ENCODE results near the gene PTPRG.

PTPRG gene

DNA sequence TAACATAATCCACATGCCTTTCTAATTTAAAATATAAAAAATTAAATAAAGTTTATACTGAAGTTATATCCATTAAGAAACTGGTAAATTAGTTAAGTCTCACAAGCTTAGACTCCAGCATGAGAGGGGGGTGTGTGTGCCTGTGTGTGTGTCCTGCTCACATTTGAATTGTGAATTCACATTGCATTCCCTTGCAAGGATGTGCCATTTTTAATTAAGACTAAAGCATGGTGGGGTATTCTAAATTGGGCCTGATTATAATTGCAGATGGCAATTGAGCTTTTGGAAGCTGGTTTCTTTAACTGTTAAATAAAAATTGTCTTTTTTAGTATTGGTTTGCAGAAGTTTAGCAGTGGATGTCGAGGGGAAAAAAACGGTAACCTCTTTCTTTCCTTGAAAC lies 56.9 kb downstream of the PTPRG start:
- no peak for DNase-seq (ENCODE audit: low read depth in 2 of 2)

GRCh38 chr3:61618871-61619270 lies 57.5 kb downstream of the PTPRG start:
- DNase-seq (ENCODE audit: low read depth in 2 of 2) = no peak

- DNase-seq (ENCODE audit: low read depth in 2 of 2) = no peak
These were observed 58.7 kb downstream of the PTPRG start for GRCh38 chr3:61620073-61620472.

GRCh38 chr3:61624300-61624699 lies 62.9 kb downstream of the PTPRG start:
- DNase-seq (ENCODE audit: low read depth in 2 of 2) = no peak

DNA sequence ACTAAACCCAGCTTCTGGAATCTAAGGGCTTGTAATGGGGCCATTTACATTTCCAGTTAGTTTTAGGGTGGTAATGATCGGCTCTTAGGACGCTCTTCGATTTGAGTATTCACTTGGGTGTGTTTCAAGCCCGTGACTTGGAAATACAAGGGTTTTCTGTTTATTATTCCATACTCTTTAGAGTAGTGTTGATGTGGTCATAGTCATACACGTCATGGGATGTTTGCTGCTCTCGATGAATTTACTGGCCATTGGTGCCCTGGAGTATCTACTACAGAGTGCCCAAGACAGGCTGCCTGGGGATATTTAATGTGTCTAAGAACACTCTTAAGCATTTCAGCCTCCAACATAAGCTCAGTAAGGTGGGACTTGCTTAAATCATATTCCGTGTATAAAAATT lies 64.1 kb downstream of the PTPRG start:
- DNase-seq (ENCODE audit: low read depth in 2 of 2) = no peak

DNA sequence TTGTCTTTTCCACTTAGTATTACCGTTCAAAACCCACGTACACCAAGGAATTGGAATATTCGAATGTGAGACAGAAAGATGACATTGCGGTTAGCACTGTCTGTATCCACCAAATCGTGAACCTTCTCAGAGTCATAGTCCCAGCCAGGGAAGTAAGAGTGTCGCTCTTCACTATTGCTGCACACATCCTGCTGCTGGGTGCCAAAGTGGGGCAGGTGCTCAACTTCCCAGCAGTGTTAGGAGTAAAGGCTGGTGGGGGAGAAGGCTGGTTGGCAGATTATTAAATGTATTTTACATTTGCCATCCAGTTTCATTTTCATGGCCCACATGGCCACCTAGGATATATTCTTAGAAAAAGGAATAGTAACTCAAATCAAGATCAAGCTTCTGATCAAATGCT lies 65.1 kb downstream of the PTPRG start:
- DNase-seq (ENCODE audit: low read depth in 2 of 2) = no peak

- DNase-seq (ENCODE audit: low read depth in 2 of 2) = no peak
These were observed 66.4 kb downstream of the PTPRG start for GRCh38 chr3:61627768-61628185.

DNA sequence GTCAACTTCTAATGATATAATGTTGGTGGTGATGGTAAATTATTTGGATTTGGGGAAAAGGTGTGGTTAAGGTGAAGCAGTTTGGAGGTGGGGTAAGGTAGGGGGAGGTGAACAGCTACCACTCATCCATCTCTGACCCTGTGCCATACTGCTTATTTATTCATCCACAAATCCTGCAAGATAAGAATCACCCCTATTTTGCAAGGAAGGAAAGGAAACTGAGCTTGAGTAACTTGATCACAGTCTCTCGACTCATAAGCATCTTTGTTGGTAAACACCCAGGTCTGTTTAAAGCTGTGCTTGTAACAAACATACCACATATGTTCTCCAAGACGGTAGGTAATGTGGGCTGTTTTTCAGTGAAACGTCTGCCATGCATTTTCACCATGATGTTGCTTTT lies 67.3 kb downstream of the PTPRG start:
- DNase-seq (ENCODE audit: low read depth in 2 of 2) = no peak

DNA sequence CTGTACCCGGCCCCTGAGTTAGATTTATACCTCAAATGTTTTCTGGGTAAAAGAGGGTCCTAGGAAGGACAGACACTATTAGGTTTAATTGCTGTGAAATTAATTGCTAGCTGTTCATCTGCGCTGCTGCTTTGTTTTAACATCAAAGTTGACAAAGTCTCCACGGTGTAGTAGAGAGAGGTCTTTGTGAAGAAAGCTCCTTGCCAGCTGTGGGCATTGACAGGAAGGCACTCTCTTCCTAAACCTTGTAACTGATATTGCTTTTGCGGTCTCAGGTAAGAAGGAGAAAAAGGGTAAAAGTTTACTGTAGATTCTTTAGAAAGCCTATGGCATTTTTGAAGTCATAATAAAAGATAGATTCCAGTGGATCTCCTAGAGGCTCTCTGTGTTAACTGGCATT lies 68.1 kb downstream of the PTPRG start:
- DNase-seq (ENCODE audit: low read depth in 2 of 2) = no peak

- no peak for DNase-seq (ENCODE audit: low read depth in 2 of 2)
These were observed 69.9 kb downstream of the PTPRG start for GRCh38 chr3:61631108-61631769.

DNA sequence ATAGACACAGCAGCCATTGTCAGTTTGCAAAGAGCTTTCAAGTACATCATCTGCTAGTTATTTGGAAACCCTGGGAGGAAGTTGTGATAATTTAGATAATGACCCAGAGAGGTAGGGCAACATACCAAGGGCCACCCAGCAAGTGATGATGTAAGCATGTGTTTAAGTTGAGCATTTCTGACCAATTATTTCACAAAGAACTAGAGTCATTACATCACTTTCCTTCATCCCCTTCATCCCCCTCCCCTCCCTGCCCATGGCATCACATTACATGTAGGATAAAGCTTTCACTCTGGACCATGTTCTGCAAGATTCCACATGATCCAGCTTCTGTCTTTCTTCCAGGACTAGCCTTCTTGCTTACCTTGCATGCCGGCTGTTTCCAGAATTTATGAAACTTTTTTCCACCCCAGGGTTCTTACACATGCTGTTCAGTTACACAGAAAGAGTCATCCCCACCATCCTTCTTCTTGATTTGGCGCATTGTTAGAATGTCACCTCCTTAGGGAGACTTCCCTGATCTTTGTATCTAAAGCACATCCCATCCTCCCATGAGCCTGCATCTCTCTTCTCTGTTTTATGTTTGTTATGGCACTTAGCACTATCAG lies 71.3 kb downstream of the PTPRG start:
- no peak for DNase-seq (ENCODE audit: low read depth in 2 of 2)

DNA sequence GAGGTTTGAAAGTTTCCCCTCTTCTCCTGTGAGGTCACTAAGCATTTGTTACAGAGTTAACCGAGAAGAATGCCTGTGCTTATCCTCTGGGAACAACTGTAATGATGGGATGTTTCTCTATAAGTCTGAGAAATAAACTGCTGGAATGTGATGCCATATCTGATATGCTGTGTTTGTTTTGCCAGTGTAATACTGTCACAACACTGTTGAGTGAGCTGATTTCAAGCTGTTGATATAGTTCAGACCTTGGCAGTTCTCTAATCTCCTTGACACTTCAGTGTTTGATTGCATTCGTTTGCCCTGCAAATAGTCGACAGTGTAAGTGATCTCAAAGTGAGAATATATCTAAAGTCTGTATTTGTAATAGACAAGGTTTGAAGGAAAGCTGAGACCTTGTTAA lies 73.3 kb downstream of the PTPRG start:
- no peak for DNase-seq (ENCODE audit: low read depth in 2 of 2)

DNA sequence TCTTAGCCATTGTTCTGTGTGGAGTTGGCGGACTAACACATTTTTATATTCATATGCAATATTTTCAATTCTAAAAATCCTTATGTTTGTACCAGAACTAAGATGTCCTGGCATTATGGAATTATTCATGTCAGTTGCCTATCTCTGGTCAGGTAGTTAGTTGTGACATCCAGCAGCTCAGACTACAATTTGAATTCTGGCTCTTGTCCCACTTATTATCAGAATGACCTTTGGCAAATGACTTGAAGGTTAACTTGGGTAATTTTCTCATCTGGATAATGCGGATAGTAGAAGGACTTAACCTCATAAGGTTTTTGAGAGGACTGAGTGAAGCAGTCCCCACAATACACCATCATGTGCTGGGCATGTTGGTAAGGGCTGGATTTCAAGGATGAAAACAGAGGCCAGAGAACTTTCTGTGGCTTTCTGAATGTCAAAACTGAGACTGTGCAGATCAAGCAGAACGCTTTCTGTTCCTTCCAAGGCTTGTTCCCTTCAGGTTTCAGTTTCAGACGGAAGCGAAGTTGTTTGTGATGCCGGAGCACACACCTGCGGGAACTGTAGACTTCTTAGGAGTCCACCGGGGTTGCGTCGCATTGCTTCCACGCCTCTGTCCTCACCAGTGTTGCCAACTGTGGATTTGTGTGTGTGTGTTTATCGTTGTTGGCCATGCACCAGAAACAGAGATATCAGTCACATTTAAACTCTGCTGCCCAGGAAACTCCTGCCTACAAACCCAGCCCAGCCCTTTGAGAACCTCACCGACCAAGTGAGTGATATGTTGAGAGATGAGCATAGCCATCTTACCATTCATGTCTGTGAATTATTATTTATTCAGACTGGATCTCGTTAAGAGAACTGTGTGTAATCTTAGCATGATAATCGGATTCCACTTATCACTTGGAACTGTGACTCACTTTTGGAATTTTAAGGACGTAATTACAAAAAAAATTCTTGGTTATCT lies 76.0 kb downstream of the PTPRG start:
- DNase-seq (ENCODE audit: low read depth in 2 of 2) = no peak

- no peak for DNase-seq (ENCODE audit: low read depth in 2 of 2)
These were observed 77.4 kb downstream of the PTPRG start for GRCh38 chr3:61638741-61639140.

- DNase-seq (ENCODE audit: low read depth in 2 of 2) = no peak
These were observed 78.6 kb downstream of the PTPRG start for GRCh38 chr3:61639991-61640390.

GRCh38 chr3:61645148-61645547 lies 83.8 kb downstream of the PTPRG start:
- DNase-seq (ENCODE audit: low read depth in 2 of 2) = no peak

DNA sequence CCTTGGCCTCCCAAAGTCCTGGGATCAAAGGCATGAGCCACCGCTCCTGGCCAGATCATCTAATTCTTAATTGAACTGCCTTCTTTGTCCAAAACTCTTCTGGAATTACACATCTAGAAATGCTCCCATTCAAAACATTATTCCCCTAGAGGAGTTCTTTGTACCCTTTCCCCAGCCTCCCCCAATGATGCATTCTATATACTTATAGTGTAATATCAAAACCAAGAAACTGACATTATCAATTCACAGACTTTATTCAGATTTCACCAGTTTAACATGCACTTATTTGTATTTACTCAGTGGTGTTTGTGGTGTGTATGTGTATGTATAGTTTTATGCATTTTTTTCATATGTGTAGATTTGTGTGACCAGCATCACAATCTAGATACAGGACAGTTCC lies 85.0 kb downstream of the PTPRG start:
- no peak for DNase-seq (ENCODE audit: low read depth in 2 of 2)

DNA sequence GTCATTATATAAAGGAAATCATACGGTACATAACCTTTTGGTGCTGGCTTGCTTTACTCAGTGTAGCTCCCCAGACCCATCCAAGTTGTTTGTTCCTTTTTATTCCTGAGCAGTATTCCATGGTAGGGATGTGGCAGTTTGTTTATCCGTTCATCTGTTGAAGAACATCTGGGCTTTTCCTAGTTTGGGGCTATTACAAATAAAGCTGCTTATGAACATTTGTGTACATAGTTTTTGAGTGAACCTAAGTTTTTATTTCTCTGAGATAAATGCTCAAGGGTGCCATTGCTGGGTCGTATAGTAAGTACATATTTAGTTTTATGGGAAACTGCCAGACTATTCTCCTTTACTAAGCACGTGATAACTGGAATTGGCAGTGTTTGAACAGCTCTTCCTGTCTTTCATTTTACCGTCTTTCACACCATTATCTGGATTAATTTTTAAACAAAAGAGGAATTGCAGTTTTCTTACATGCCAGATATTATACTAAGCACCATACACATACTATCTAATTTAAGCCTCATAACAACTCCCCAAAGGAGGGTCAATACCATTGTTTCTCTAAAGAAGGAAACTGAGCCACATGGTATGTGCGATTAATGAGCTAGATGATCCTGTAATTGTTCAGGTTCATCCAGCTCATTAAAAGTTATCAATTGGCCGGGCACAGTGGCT lies 85.6 kb downstream of the PTPRG start:
- no peak for DNase-seq (ENCODE audit: low read depth in 2 of 2)

DNA sequence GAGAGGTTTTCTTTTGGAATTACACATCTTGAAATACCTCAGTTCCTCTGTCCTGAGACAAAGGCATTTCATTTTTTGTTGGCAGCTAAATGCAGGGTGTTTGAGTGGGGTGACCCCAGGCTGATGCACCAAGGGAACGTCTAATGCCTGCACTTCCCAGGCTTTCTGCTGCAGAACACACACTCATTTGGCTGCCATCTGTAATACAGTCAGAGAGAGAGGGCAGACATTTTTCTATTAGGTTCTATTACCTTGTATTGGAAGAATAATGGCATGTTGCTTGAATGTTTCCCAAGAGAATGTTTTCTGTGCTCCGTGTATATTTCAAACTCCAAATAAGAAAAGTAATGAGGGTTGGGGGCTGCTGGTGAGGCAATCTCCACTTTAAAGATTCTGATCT lies 87.1 kb downstream of the PTPRG start:
- DNase-seq (ENCODE audit: low read depth in 2 of 2) = no peak

DNA sequence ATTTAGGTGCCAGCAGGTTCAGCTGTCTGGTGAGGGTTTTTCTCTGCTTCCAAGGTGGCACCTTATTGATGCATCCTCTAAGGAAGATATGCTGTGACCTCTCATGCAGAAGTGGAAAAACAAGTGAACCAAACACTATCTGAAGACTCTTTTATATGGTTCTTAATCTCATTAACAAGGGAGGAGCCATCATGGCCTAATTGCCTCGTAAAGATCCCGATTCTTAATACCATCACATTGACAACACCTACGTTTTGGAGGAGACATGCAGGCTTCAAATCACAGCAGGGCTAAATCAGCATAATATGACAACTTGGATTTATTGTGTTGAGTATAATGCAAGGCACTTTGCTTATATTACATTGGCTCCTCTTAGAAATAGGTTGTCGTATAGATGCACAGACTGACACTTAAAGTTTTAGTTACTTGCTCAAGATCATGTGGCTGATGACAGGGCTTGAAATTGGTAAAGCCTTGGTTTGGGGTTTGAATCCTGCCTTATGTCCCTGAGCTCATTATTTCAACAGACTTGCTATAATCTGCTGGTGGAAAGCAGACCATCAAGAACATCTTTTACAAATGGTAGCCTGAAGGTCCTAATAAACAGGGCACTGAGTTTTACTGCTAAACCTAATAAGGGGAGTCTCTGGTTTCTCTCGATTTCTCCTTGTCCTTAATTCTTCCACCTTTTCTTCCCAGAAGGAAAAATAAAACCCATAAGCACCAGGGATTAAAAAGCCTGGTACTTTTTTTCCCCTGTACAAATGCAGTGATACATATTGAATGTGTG lies 88.2 kb downstream of the PTPRG start:
- DNase-seq (ENCODE audit: low read depth in 2 of 2) = no peak

GRCh38 chr3:61650276-61650675 lies 88.9 kb downstream of the PTPRG start:
- DNase-seq (ENCODE audit: low read depth in 2 of 2) = no peak
